SK-N-SH treated with all-trans-retinoic acid at 6 μM for 48 hours (cell line): ENCODE results near the gene KNSTRN.

ENCODE experiments used
- ATAC-seq: fragments of 200-7000 bp; cut with Tn5 transposase; 3 replicates; pipeline ENCODE4 v1.9.1; 2020; ENCODE audit warnings: mild to moderate bottlenecking, moderate library complexity
- BACH2 ChIP-seq: fragments of 250-450 bp; sonication (Bioruptor Pico); IDR thresholded peaks from 2 replicates; pipeline ENCODE4 v1.9.0; 2021; ENCODE audit warnings: mild to moderate bottlenecking, borderline replicate concordance
- CSDC2 ChIP-seq: fragments of 250-450 bp; sonication (Bioruptor Pico); IDR thresholded peaks from 2 replicates; pipeline ENCODE4 v1.5.0; 2020; ENCODE audit warnings: mild to moderate bottlenecking, moderate library complexity
- CSRNP3 ChIP-seq: fragments of 250-450 bp; sonication (Bioruptor Pico); IDR thresholded peaks from 2 replicates; pipeline ENCODE4 v1.5.1; 2021; ENCODE audit warnings: mild to moderate bottlenecking, moderate library complexity
- ESRRG ChIP-seq: fragments of 250-450 bp; sonication (Bioruptor Pico); IDR thresholded peaks from 2 replicates; pipeline ENCODE4 v1.6.1; 2021; ENCODE audit warnings: mild to moderate bottlenecking
- GLIS3 ChIP-seq: fragments of 250-450 bp; sonication (Bioruptor Pico); IDR thresholded peaks from 2 replicates; pipeline ENCODE4 v1.5.0; 2020; ENCODE audit warnings: mild to moderate bottlenecking, moderate library complexity
- ISL1 ChIP-seq: fragments of 250-450 bp; sonication (Bioruptor Pico); IDR thresholded peaks from 2 replicates; pipeline ENCODE4 v2.1.2; 2022; ENCODE audit warnings: mild to moderate bottlenecking, moderate library complexity
- OSR1 ChIP-seq: fragments of 250-450 bp; sonication (Bioruptor Pico); IDR thresholded peaks from 2 replicates; pipeline ENCODE4 v1.8.0; 2022; ENCODE audit warnings: moderate library complexity, mild to moderate bottlenecking, inconsistent platforms
- PPARA ChIP-seq: fragments of 250-450 bp; sonication (Bioruptor Pico); IDR thresholded peaks from 2 replicates; pipeline ENCODE4 v1.5.0; 2020; ENCODE audit warnings: mild to moderate bottlenecking, borderline replicate concordance
- RARB ChIP-seq: fragments of 250-450 bp; sonication (Bioruptor Pico); IDR thresholded peaks from 2 replicates; pipeline ENCODE4 v1.8.0; 2021; ENCODE audit warnings: mild to moderate bottlenecking, moderate library complexity
- SNAI2 ChIP-seq: fragments of 250-450 bp; sonication (Bioruptor Pico); IDR thresholded peaks from 2 replicates; pipeline ENCODE4 v1.5.0; 2020; ENCODE audit warnings: mild to moderate bottlenecking, moderate library complexity
- TCF4 ChIP-seq: fragments of 250-450 bp; sonication (Bioruptor Pico); IDR thresholded peaks from 2 replicates; pipeline ENCODE4 v1.8.0; 2021; ENCODE audit warnings: mild to moderate bottlenecking, moderate library complexity, borderline replicate concordance
- TOX ChIP-seq: fragments of 250-450 bp; sonication (Bioruptor Pico); IDR thresholded peaks from 2 replicates; pipeline ENCODE4 v1.8.0; 2021; ENCODE audit warnings: mild to moderate bottlenecking, moderate library complexity, borderline replicate concordance
- TSHZ2 ChIP-seq: fragments of 250-450 bp; sonication (Bioruptor Pico); IDR thresholded peaks from 2 replicates; pipeline ENCODE4 v1.5.0; 2020; ENCODE audit warnings: mild to moderate bottlenecking, moderate library complexity
- ZFP3 ChIP-seq: fragments of 250-450 bp; sonication (Bioruptor Pico); IDR thresholded peaks from 2 replicates; pipeline ENCODE4 v1.5.0; 2020; ENCODE audit warnings: mild to moderate bottlenecking, moderate library complexity
- ZFP30 ChIP-seq: fragments of 450-650 bp; formaldehyde crosslinking; IDR thresholded peaks from 2 replicates; pipeline ENCODE4 v1.5.0; 2022; ENCODE audit warnings: mild to moderate bottlenecking, moderate library complexity
- ZNF565 ChIP-seq: fragments of 450-650 bp; formaldehyde crosslinking; conservative IDR thresholded peaks from 2 replicates; pipeline ENCODE4 v1.5.0; 2020; ENCODE audit warnings: low read depth, mild to moderate bottlenecking, moderate library complexity
- ZNF70 ChIP-seq: fragments of 450-650 bp; formaldehyde crosslinking; IDR thresholded peaks from 2 replicates; pipeline ENCODE4 v1.5.0; 2020; ENCODE audit warnings: mild to moderate bottlenecking, moderate library complexity
- TF ChIP-seq, protein P1 (sequence below): fragments of 250-450 bp; sonication (Bioruptor Pico); IDR thresholded peaks from 2 replicates; pipeline ENCODE4 v1.8.0; 2021; ENCODE audit warnings: low read depth, mild to moderate bottlenecking, moderate library complexity, borderline replicate concordance
- TF ChIP-seq, protein P2 (sequence below): fragments of 250-450 bp; sonication (Bioruptor Pico); IDR thresholded peaks from 2 replicates; pipeline ENCODE4 v1.5.1; 2020; ENCODE audit warnings: low read depth, mild to moderate bottlenecking, moderate library complexity

The KNSTRN gene

DNA sequence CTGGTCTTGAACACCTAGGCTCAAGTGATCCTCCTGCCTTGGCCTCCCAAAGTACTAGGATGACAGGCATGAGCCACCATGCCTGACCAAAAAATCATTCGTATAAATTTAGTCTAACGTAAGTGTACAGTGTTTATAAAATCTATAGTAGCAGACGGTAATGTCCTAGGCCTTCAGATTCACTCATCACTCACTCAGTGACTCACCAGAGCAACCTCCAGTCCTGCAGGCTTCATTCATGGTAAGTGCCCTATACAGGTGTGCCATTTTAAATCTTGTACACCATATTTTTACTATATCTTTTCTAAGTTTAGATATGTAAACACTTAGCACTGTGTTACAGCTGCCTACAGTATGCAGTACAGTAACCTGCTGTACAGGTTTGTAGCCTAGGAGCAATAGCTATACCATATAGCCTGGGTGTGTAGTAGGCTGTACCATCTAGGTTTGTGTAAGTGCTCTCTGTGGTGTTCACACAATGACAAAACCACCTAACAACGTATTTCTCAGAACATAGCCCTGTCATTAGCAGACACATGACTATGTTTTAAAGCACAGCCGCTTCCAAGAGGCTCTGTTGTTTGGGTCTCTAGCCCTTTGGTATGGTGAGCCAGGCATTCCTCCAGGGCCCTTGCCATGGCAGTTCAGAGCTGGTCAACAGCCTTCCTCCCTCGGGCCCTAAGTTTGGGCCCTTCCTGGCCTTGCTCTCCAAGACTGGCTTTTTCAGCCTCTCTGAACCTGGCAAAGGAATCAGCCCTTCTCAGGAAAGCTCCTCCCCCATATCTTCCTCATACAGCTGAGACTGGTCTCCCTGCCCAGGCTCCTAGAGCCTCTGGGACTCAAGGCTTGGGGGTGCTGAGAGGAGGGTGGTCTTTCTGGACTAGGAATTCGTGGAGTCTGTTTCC, 39.9 kb upstream of the KNSTRN start (continued):
- TF ChIP-seq SNAI2 (no peak), ZFP30 (CRISPR knock-in tag) (no peak)

DNA sequence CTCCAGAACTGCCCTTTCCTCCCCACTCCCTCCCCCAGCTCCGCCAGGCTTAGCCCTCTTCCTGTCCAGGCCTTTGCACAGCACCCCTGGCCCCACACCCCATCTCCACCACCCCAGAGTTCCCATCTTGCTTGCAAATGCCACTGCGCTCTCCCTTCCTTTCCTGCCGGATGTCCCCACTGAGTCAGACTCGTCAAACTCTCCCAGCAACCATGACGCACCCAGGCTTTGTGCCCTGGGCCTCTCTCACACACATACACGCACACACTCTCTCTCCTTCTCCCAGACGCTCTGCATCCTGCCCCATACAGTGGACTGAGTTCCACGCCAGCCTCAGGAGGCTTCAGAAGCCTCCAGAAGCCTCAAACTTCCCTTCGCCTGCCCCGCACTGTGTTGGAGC, 39.0 kb upstream of the KNSTRN start:
- TF ChIP-seq GLIS3 (CRISPR knock-in tag) (no peak), TSHZ2 (no peak), BACH2 (CRISPR knock-in tag) (no peak), SNAI2 (no peak), ZFP30 (CRISPR knock-in tag) (no peak), RARB (CRISPR knock-in tag) (no peak), PPARA (no peak), ESRRG (CRISPR knock-in tag) (no peak), CSDC2 (CRISPR knock-in tag) (no peak), ISL1 (CRISPR knock-in tag) (no peak), ZFP3 (CRISPR knock-in tag) (no peak), ZNF70 (CRISPR knock-in tag) (no peak), CSRNP3 (CRISPR knock-in tag) (no peak), OSR1 (CRISPR knock-in tag) (no peak), ZNF565 (CRISPR knock-in tag) (no peak)
- TF ChIP-seq, protein P1, sequence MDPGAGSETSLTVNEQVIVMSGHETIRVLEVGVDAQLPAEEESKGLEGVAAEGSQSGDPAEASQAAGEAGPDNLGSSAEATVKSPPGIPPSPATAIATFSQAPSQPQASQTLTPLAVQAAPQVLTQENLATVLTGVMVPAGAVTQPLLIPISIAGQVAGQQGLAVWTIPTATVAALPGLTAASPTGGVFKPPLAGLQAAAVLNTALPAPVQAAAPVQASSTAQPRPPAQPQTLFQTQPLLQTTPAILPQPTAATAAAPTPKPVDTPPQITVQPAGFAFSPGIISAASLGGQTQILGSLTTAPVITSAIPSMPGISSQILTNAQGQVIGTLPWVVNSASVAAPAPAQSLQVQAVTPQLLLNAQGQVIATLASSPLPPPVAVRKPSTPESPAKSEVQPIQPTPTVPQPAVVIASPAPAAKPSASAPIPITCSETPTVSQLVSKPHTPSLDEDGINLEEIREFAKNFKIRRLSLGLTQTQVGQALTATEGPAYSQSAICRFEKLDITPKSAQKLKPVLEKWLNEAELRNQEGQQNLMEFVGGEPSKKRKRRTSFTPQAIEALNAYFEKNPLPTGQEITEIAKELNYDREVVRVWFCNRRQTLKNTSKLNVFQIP (CRISPR knock-in tag): no peak
- peak; percentile 61 for ATAC-seq

DNA sequence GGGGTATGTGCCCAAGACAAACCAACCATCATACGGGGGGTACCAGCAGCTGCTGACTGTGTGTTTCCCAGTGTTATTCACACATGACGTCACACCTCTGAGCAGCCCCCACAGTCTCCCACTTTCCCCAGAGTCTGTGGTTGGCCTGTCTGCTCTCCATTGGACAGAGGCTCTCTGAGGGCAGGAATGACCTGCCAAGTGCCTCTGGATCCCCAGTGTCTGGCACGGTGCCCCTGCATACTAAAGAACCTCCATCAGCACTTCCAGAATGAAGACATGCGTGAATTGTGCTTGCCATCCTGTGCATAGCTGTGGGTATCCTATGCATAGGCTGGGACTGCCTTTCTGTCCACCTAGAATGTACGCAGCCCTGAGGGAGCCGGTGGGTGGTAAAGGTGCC, 38.3 kb upstream of the KNSTRN start:
- TF ChIP-seq TSHZ2: no peak
- TF ChIP-seq PPARA: no peak
- TF ChIP-seq TOX (CRISPR knock-in tag): no peak
- TF ChIP-seq BACH2 (CRISPR knock-in tag): no peak
- TF ChIP-seq TCF4 (CRISPR knock-in tag): no peak
- TF ChIP-seq, protein P2, sequence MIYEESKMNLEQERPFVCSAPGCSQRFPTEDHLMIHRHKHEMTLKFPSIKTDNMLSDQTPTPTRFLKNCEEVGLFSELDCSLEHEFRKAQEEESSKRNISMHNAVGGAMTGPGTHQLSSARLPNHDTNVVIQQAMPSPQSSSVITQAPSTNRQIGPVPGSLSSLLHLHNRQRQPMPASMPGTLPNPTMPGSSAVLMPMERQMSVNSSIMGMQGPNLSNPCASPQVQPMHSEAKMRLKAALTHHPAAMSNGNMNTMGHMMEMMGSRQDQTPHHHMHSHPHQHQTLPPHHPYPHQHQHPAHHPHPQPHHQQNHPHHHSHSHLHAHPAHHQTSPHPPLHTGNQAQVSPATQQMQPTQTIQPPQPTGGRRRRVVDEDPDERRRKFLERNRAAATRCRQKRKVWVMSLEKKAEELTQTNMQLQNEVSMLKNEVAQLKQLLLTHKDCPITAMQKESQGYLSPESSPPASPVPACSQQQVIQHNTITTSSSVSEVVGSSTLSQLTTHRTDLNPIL (CRISPR knock-in tag): no peak
- no peak for ATAC-seq
